GM12878 (cell line): ENCODE measurements around the gene SIRT2. TPM values are rescaled to one million over a fixed set of nuclear protein-coding genes. Genes with fewer than 3 reads are reported as not detected.

Source experiments
- FOXK2 ChIP-seq: fragments of 450-650 bp; IDR thresholded peaks from 2 replicates; pipeline ENCODE4 v1.6.1; 2017; ENCODE audit warnings: mild to moderate bottlenecking, moderate library complexity
- HSF1 ChIP-seq: fragments of 150-350 bp; IDR thresholded peaks from 2 replicates; pipeline ENCODE4 v1.6.1; 2014; ENCODE audit warnings: mild to moderate bottlenecking, low read depth, low read length
- NR2C1 ChIP-seq: fragments of 450-650 bp; IDR thresholded peaks from 2 replicates; pipeline ENCODE4 v1.6.1; 2017; ENCODE audit warnings: antibody characterized with exemption, mild to moderate bottlenecking, moderate library complexity
- POLR2A ChIP-seq: IDR thresholded peaks from 2 replicates; pipeline ENCODE4 v1.6.1; 2011; ENCODE audit warnings: low read depth, mild to moderate bottlenecking, low read length
- POLR2AphosphoS2 ChIP-seq: IDR thresholded peaks from 2 replicates; pipeline ENCODE4 v1.6.1; 2011; ENCODE audit warnings: low read depth, mild to moderate bottlenecking, low read length, improper control_type of control experiment, moderate library complexity
- REST ChIP-seq: IDR thresholded peaks from 2 replicates; pipeline ENCODE4 v1.6.1; 2012; ENCODE audit warnings: mild to moderate bottlenecking, low read depth, low read length
- SMAD5 ChIP-seq: IDR thresholded peaks from 2 replicates; pipeline ENCODE4 v1.6.1; 2016; ENCODE audit warnings: antibody characterized with exemption, low read depth
- polyA plus RNA-seq, 11 experiments: library from polyadenylated mRNA; depleted of rRNA in 4 of 11; unstranded in 6 of 11; stranded (reverse) in 5 of 11; fragments of >200 nt; fragmentation: Nextera tagmentation in 4 of 11; fragmentation: Illumina TruSeq in 1 of 11; extraction: Ambion mirVana in 4 of 11; extraction: Trizol in 1 of 11; gene quantifications; 1 replicate in 1 of 11; 2 replicates in 10 of 11; pipeline versions ENCODE4 v1.2.1 to v1.2.3, GENCODE V29; 2011 to 2016; ENCODE audit warnings: inconsistent platforms in 2 of 11, missing spikeins in 2 of 11, low read depth in 1 of 11
- total RNA-seq, 4 experiments: library from RNA; depleted of rRNA in 3 of 4; stranded (reverse); fragments of >200 nt in 3 of 4; fragmentation: Illumina TruSeq in 1 of 4; extraction: Trizol in 1 of 4; gene quantifications; 2 replicates each; pipeline versions ENCODE4 v1.2.1 to v1.2.3, GENCODE V29; 2013 to 2021

SIRT2 gene
- total and polyA plus RNA-seq, 10 of the 15 experiments (the other 5 are each of a cell fraction or from before 2014, with no cell fraction given) = 1.4 to 38.7 (median 24.1) TPM

- TF ChIP-seq REST (no peak), FOXK2 (no peak), POLR2A (peak; percentile 72), HSF1 (no peak), SMAD5 (no peak), POLR2AphosphoS2 (peak; percentile 30; the same call in 1 of the 2 replicates), NR2C1 (no peak)
These were observed 61.0 kb downstream of the SIRT2 start (continued) for GRCh38 chr19:38838208-38838985.
